ENCODE results near the gene CELF4.

GRCh38 chr18:37476182-37476581 lies 89.4 kb downstream of the CELF4 start:
- peak in 1 of 5 experiments; percentile 15 for TF ChIP-seq CTCF (IDR thresholded peaks at IDR 0.05)
- no peak for TF ChIP-seq POLR2A (IDR thresholded peaks at IDR 0.05)
